NCI-H2029 (cell line): ENCODE data around the gene DHX40.
"Not testable (repeated sequence)": the region's sequence is repeated elsewhere in the genome, so short reads cannot be mapped to it uniquely, and the experiment has no call there.

Experiments used
- DNase-seq: peaks from one replicate; lab custom pipeline; 2025; lab: John Stamatoyannopoulos, UW

The DHX40 gene

DNA sequence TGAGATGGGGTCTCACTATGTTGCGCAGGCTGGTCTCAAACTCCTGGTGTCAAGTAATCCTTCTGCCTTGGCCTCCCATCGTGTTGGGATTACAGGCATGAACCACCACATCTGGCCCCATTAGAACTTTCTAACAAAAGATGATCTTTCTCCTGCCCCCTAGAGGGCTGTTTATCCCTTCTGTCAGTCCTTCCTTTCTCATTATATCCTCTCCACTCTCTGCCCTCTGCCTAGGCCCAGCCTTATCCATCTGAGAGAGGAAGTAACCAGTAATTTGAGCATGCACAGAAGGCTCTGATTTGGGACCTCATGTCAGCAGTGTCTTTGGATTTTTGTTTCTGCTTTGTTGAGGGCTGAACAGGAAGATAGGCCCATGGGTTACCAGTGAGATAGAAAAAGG lies 4.4 kb upstream of the DHX40 start:
- no peak for DNase-seq

GRCh38 chr17:59565959-59566324 lies 532 bp downstream of the DHX40 start:
- DNase-seq, result peak; percentile 66

- DNase-seq, result not testable (repeated sequence)
Measured at GRCh38 chr17:59569151-59569550, 3.7 kb downstream of the DHX40 start.

DNA sequence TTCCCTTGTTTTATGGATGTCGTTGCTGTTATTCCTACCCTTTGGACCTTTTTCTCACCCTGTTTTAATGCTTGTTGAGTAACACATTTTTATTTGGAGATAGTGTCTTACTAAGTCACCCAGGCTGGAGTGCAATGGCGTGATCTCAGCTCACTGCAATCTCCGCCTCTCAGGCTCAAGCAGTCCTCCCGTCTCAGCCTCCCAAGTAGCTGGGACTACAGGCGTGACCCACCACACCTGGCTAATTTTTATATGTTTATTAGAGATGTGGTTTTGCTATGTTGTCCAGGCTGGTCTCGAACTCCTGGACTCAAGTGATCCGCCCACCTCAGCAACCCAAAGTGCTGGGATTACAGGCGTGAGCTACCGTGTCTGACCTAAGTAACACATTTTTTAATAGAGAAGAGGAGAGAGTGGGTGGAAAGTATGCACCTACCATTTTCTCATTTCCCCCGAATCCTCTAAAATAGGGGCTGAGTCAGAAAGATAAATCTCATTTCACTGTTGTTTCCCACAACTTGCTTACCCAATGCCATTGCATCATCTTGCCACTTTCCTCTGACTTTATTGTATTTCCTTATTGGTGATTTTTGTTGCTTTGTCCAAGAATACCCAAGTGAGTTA lies 7.0 kb downstream of the DHX40 start:
- DNase-seq, result no peak

GRCh38 chr17:59584168-59584567 lies 18.8 kb downstream of the DHX40 start:
- DNase-seq, result not testable (repeated sequence)

- no peak for DNase-seq
Measured at GRCh38 chr17:59600169-59600568, 34.8 kb downstream of the DHX40 start.

DNA sequence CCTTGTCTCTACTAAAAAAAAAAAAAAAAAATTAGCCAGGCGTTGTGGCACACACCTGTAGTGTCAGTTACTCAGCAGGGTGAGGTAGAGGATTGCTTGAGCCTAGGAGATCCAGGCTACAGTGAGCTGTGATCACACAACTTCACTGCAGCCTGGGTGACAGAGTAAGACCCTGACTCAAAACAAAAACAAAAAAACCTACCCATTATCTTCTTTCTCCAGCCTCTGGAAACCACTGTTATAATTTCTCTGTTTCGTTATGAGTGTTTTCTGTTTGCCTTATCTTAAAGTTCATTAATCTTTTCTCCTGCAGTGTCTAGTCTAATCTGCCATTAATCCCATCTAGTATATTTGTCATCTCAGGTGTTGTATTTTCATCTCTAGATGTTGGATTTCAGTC lies 35.7 kb downstream of the DHX40 start:
- DNase-seq, result no peak

DNA sequence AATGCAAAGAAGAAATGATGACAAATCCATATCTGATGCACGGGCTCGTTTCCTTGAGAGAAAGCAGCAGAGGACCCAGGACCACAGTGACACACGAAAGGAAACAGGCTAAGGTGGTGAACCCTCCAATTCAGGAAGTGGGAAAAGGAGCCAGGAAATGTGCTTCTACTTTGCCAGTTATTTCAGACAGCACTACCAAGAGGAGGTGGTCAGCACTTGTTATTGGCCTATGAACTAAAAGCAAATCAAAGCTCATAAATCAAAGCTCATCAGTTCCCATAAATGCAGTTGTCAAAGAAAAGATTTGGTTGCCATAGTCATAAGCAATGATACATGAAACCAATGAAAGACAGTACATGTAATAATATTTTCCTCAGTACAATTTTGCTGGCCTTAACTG lies 41.7 kb downstream of the DHX40 start:
- no peak for DNase-seq

DNA sequence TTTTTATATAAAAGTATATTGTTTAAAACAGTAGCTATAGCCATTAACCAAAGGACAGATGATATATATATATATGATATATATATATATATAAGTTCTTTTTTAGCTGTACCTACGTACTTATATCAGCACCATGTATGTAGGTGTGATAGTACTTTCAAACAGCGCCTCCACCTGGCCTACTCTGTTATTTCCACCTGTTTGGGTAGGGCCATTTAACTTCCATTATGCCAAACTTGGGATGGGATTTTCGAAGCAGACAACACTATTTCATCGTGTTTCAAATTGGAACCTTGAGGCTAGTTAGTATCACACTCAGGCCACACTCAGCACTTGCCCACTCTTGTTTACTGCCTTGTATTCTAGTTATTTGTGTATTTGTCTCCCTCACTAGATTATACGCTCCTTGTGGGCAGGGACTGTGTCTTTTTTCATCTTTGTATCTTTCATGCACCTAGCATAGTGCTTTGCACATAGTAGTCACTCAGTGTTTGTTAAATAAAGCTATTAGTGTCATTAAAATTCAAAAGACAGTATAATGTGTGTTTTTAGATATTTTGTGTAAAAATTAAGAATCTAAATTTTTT lies 42.5 kb downstream of the DHX40 start:
- no peak for DNase-seq

GRCh38 chr17:59611503-59611902 lies 46.1 kb downstream of the DHX40 start:
- DNase-seq, result no peak

DNA sequence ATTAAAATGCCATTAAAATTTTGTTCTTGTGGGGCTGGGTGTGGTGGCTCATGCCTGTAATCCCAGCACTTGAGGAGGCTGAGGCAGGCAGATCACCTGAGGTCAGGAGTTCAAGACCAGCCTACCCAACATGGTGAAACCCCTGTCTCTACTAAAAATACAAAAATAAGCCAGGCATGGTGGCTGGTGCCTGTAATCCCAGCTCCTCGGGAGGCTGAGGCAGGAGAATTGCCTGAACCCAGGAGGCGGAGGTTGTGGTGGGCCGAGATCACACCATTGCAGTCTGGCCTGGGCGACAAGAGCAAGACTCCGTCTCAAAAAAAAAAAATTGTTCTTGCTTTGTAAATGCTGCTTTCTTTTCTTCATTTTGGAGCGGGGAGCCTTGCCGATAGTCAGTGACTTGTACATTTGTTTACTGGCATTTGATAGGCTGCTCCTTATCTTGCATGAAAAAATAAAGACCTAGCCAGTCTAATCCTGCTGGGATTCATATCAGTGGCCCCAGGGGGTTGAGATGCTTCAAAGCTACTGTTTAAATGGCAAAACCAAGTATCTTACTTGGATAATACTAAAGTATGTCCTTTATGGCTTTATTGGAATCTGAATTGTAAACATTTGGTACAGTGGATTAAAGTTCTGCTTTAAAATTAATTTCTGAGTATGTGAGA lies 51.0 kb downstream of the DHX40 start:
- DNase-seq, result no peak

DNA sequence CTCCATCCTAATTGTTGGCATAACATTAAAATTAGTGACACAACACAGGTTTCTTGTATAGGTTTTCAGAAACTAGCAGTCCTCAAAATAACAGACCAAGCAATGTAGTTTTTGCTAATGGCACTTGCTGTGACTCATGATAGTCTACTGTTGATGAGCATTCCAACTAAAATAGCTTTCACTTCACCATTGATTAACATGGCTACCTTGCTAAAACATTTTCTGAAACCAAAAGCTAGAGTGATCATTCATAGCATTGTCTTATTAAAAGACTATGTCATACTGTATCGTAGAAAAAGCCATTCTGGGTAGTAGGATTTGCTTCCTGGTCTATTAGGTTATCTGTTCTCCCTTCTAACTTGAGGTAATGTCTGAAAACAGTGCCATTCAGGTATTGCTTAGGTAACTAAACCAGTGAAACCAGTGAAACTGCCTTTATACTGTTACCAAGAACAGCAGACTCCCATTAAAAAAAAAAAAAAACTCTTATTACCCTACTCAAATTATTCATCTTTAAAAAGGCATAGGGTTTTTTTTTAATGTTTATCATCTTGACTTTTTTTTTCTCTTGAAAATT lies 51.8 kb downstream of the DHX40 start:
- DNase-seq, result no peak

- DNase-seq, result no peak
Measured at GRCh38 chr17:59619035-59619297, 53.6 kb downstream of the DHX40 start.

- peak; percentile 88 for DNase-seq
Measured at GRCh38 chr17:59619298-59620063, 54.1 kb downstream of the DHX40 start, which contains the start of gene CLTC. TSS of gene CLTC (plus strand) at chr17:59619895. CDS start at chr17:59620132, 237 bp downstream.

DNA sequence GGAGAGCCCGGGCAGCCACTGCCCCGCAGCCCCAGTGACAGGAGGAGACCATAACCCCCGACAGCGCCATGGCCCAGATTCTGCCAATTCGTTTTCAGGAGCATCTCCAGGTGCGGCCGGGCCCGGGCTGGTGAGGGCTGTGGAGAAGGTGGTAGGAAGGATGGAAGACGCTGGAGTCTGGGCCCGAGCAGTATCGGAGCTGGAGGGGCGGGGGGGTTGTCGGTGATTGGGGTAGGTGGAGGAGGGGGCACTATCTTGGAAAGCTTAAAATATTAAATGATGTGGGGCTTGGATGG lies 54.6 kb downstream of the DHX40 start:
- DNase-seq, result no peak

DNA sequence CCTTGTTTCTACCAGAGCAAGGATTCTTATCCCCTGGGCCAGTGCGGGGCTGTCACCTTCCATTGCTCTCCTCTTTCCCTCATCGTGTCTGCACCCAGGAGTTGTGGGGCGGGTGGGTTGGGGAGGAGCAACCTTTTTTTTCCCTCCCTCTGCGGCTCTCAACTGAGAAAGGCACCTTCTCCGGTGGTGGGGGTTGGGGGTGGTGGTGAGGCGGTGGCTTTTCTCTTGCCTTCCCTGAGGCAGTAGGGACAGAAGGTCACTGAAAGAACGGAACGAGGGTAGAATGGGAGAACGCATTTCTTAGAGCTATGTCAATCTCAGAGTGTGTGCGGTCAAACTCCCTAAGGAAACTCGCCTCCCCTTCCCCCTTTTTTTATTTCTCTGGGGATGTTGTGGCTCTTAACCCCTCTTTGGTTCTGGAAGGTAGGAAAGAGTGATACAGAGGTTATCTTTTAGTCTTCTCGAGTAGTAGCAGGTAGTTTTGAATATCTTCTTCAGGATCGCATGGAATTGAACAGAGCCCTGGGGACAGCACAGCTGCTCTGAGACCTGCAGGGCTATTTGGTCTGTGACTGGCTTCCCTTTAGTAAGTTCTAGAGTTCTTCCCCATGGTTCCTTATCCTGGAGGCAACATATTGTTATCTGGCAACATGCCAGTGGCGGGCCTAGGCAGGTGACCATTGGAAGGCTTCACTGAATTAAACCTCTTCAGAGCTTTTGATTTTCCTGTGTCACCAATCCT lies 55.3 kb downstream of the DHX40 start:
- DNase-seq, result peak; percentile 21

GRCh38 chr17:59621771-59622170 lies 56.4 kb downstream of the DHX40 start:
- no peak for DNase-seq

GRCh38 chr17:59623151-59623550 lies 57.7 kb downstream of the DHX40 start:
- no peak for DNase-seq

- DNase-seq, result no peak
Measured at GRCh38 chr17:59626756-59627155, 61.3 kb downstream of the DHX40 start.

- DNase-seq, result no peak
Measured at GRCh38 chr17:59627274-59627673, 61.9 kb downstream of the DHX40 start.

- no peak for DNase-seq
Measured at GRCh38 chr17:59627770-59628171, 62.4 kb downstream of the DHX40 start.

DNA sequence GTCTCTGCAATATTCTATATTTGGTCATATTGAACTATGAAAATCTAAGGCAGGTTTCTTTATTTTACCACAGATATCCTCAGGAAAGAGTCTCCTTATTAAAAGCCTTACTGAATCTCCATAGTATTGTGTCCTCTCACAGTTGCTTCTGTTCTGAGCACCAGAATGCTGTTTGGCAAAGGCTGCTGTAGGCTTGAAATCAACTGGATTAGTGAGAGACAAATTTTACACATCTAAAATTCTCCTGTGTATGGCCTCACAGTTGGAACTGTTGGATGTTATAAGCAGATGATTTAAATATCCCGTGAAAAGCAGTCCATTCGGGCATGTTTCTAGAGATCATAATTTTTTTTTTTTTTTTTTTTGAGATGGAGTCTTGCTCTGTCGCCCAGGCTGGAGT lies 63.8 kb downstream of the DHX40 start:
- DNase-seq, result no peak
